Thyroid gland (tissue), 4 donors: Measurements from ENCODE around the gene NAA50. TPM values are rescaled to one million over a fixed set of nuclear protein-coding genes. Genes with fewer than 3 reads are reported as not detected.

Experiments used
- DNase-seq, 2 donors: peaks; one replicate each; pipeline ENCODE4 v3.0.0-alpha.2; 2019
- H3K27ac ChIP-seq, 3 donors: fragments of 200-600 bp; sonication (generic); 1 replicate in 2 of 3; 2 replicates in 1 of 3; pipeline ENCODE4 v1.5.1; 2016 to 2019; ENCODE audit warnings: mild to moderate bottlenecking in 1 of 3, moderate library complexity in 1 of 3
- H3K27me3 ChIP-seq: fragments of 200-600 bp; sonication (generic); one replicate; pipeline ENCODE4 v1.5.1; 2019
- H3K36me3 ChIP-seq, 2 donors: fragments of 200-600 bp; sonication (generic); one replicate each; pipeline ENCODE4 v1.5.1; 2016 to 2019
- H3K4me1 ChIP-seq, 2 donors: fragments of 200-600 bp; sonication (generic); one replicate each; pipeline ENCODE4 v1.5.1; 2017 to 2019
- H3K4me3 ChIP-seq, 3 donors: fragments of 200-600 bp; sonication (generic); replicated peaks in 1 of 3; 1 replicate in 2 of 3; 2 replicates in 1 of 3; pipeline ENCODE4 v1.5.1; 2016; ENCODE audit warnings: mild to moderate bottlenecking in 1 of 3
- H3K9me3 ChIP-seq: fragments of 200-600 bp; sonication (generic); one replicate; pipeline ENCODE4 v1.5.1; 2017
- CTCF ChIP-seq, 6 experiments: fragments of 200-600 bp in 3 of 6; fragments of 450-650 bp in 3 of 6; sonication (generic) in 3 of 6; IDR thresholded peaks; one replicate each; pipeline ENCODE4 v1.5.1; 2016 to 2019; ENCODE audit warnings: antibody characterized with exemption in 6 of 6, mild to moderate bottlenecking in 2 of 6, inconsistent platforms in 1 of 6, moderate library complexity in 1 of 6
- POLR2A ChIP-seq, 2 donors: fragments of 450-650 bp; IDR thresholded peaks; one replicate each; pipeline ENCODE4 v1.6.1; 2017; ENCODE audit warnings: antibody characterized with exemption in 2 of 2, mild to moderate bottlenecking in 2 of 2, moderate library complexity in 1 of 2
- WGBS, 2 donors: methylation state at CpG; one replicate each; pipeline ENCODE4 v1.1.5; 2017; 5-methylcytosine and 5-hydroxymethylcytosine counted together
- intact Hi-C: fragments of 100-400 bp; cut with DNase I; formaldehyde crosslinking; loops from one replicate; pipeline ENCODE4 v1.15.1; 2023
- total RNA-seq, 4 donors: library from RNA; depleted of rRNA; stranded (reverse); fragments of >200 nt; gene quantifications; one replicate each; pipeline ENCODE4 v1.2.3, GENCODE V29; 2016

The NAA50 gene
- total RNA-seq, 4 donors from 2014 or later = 110 to 133 (median 119) TPM

GRCh38 chr3:113743006-113743630 lies 2.9 kb downstream of the NAA50 start:
- 76 to 83% methylated on average over 7 of the region's 7 CpGs for WGBS, 2 donors
- H3K4me3 ChIP-seq = no peak overlapping the region
- no peak for DNase-seq
- H3K4me1 ChIP-seq = peaks cover 20 to 25% of the 10 kb centered on the region in 2 donors
- H3K36me3 ChIP-seq = no peaks in the 10 kb centered on the region
- TF ChIP-seq CTCF (IDR thresholded peaks at IDR 0.05) (no peak), POLR2A (IDR thresholded peaks at IDR 0.05) (no peak)
- intact Hi-C loops = no loop called here
- no peaks in the 10 kb centered on the region for H3K9me3 ChIP-seq
- no peaks in the 10 kb centered on the region for H3K27me3 ChIP-seq
- H3K27ac ChIP-seq = no peak overlapping the region

DNA sequence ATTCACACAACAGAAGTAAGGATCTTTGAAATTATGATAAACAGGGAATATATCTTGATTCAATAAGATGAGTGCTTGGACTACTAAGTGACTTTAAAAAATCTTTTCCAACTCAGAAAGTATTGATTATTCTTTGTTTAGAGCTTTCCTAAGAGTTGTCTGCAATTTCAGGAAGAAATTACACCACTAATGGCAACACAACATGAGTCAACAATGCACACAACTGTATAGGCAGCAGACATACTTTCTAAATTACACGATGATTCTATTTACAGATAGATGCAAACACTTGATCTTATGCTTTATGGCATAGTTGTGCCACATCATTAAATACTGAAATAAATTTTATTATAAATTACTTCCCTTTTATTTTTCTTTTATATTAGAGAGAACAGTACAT lies 4.4 kb downstream of the NAA50 start:
- TF ChIP-seq CTCF (IDR thresholded peaks at IDR 0.05) (no peak), POLR2A (IDR thresholded peaks at IDR 0.05) (no peak)
- Histone ChIP-seq H3K27me3 (no peaks in the 10 kb centered on the region), H3K4me3 (no peak overlapping the region), H3K9me3 (no peaks in the 10 kb centered on the region), H3K27ac (no peak overlapping the region), H3K4me1 (peaks cover 15 to 28% of the 10 kb centered on the region in 2 donors), H3K36me3 (no peaks in the 10 kb centered on the region)
- DNase-seq = no peak
- intact Hi-C loops = no loop called here
- WGBS, 2 donors = 88 to 95% methylated on average over 1 of the region's 1 CpG

DNA sequence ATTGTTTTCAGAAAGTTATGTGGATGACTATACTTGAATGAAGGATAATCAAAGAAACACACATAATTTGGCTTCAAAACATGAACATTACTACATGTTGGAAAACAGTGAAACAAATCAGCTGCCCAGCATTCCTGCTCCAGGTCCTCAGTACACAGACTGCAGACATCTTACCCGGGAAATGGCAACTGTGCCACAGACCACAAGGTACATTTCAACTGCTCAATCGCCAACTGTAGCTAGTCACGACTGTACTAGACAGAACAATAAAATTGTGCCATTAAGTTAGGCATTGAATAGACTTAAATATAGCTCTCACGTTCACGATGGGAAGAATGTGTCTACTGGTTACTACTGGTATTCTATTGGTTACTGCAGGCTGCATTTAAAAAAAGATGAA lies 5.0 kb downstream of the NAA50 start:
- intact Hi-C loops = no loop called here
- Histone ChIP-seq H3K4me3 (no peak overlapping the region), H3K27ac (no peak overlapping the region), H3K9me3 (no peaks in the 10 kb centered on the region), H3K27me3 (no peaks in the 10 kb centered on the region), H3K4me1 (peaks cover 15 to 29% of the 10 kb centered on the region in 2 donors), H3K36me3 (no peaks in the 10 kb centered on the region)
- WGBS, 2 donors = 78 to 87% methylated on average over 5 of the region's 5 CpGs
- TF ChIP-seq POLR2A (IDR thresholded peaks at IDR 0.05) = no peak
- no peak for TF ChIP-seq CTCF (IDR thresholded peaks at IDR 0.05)
- no peak for DNase-seq

- H3K27ac ChIP-seq = peak overlapping the region in 1 of 3 donors; percentile 16
- no peak overlapping the region for H3K4me3 ChIP-seq
- 32 to 36% methylated on average over 3 of the region's 3 CpGs for WGBS, 2 donors
- no peaks in the 10 kb centered on the region for H3K27me3 ChIP-seq
- no peaks in the 10 kb centered on the region for H3K36me3 ChIP-seq
- intact Hi-C loops = loop anchor here (10.0 kb wide), 1 partner anchor 98 kb away; the partner anchor contains the start of gene GRAMD1C
- no peaks in the 10 kb centered on the region for H3K9me3 ChIP-seq
- peaks cover 4 to 9% of the 10 kb centered on the region in 2 donors for H3K4me1 ChIP-seq
- DNase-seq = peak in 1 of 2 donors; percentile 15
- no peak for TF ChIP-seq POLR2A (IDR thresholded peaks at IDR 0.05)
- peak; percentile 24 to 81 (median 66) for TF ChIP-seq CTCF (IDR thresholded peaks at IDR 0.05)
Measured at GRCh38 chr3:113736548-113737089, 9.4 kb downstream of the NAA50 start.

- H3K9me3 ChIP-seq = no peaks in the 10 kb centered on the region
- intact Hi-C loops = loop anchor here (10.0 kb wide), 1 partner anchor 103 kb away; the partner anchor contains the start of gene GRAMD1C
- no peak overlapping the region for H3K27ac ChIP-seq
- no peaks in the 10 kb centered on the region for H3K27me3 ChIP-seq
- WGBS, 2 donors = 91 to 94% methylated on average over 4 of the region's 4 CpGs
- no peak overlapping the region for H3K4me3 ChIP-seq
- no peaks in the 10 kb centered on the region for H3K36me3 ChIP-seq
- peaks cover 0 to 2% of the 10 kb centered on the region in 2 donors for H3K4me1 ChIP-seq
- DNase-seq = no peak
- TF ChIP-seq POLR2A (IDR thresholded peaks at IDR 0.05) = no peak
- no peak for TF ChIP-seq CTCF (IDR thresholded peaks at IDR 0.05)
Measured at GRCh38 chr3:113731694-113732093, 14.4 kb downstream of the NAA50 start.
